ENCODE data around the gene SETD6. TPM values are rescaled to one million over a fixed set of nuclear protein-coding genes. Genes with fewer than 3 reads are reported as not detected.
"Not testable (repeated sequence)": the region's sequence is repeated elsewhere in the genome, so short reads cannot be mapped to it uniquely, and the experiment has no call there.

Gene SETD6
- total and polyA plus RNA-seq, 5 donors: 8.5 to 12.4 (median 9.9) TPM

DNA sequence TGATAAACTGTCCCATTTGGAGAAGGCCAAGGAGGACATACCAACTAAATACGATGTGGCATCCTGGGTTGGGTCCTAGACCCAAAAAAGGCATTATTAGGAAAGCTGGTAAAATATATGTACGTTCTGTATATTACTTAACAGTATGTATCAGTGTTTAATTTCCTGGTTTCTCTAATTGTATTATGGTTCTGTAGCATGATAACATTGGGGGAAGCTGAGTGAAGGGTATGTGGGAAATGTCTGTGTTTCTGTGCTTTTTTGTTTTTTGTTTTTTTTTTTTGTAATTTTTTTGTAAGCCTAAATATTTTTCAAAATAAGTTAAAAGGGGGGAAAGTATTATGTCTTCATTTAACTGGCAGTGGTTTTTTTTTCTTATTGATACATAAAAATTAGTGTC, 36.9 kb upstream of the SETD6 start:
- intact Hi-C loops (cut with DNase I): no loop called here
- H3K9me3 ChIP-seq (ENCODE audit: control insufficient read depth, low read length): no peaks in the 10 kb centered on the region
- H3K4me3 ChIP-seq (ENCODE audit: low read length): no peak overlapping the region
- no peaks in the 10 kb centered on the region for H3K27me3 ChIP-seq (ENCODE audit: control insufficient read depth, insufficient read depth)
- ATAC-seq (no peak), DNase-seq (no peak)
- H3K27ac ChIP-seq (ENCODE audit: low read length): no peak overlapping the region
- peaks cover 5% of the 10 kb centered on the region for H3K4me1 ChIP-seq (ENCODE audit: control insufficient read depth, insufficient read depth, low read length)
- WGBS: 96% methylated on average over 2 of the region's 2 CpGs

DNA sequence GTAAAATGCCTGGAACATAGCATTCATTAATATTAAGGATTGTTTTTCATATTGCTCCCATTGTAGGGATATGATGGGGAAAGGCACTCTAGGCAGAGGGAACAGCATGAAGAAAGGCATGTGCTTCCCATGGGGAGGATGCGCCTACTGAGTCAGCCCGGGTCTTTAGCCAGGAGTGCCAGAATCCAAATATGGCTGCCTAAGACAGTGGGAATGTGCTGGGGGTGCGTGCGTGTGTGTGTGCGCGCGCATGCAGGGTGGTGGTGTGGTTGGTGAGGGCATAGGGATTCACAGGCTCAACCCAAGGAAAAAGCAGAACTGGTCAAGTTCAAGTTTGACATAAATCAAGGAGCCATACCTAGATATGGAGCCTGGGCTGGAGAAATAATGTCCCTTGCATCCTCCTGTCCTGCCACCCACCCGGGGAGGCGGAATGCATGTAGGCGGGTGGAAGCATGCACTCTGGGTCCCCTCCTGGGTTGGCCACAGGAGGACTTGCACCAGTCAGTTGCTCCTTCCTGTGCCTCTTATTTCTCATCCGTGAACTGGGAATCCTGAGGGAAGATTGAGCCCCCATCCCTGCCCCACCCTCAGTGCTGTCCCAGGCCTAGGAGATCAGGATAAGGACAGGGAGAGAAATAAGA, 34.0 kb upstream of the SETD6 start:
- DNase-seq: no peak
- Histone ChIP-seq H3K4me1 (ENCODE audit: control insufficient read depth, insufficient read depth, low read length) (peaks cover 3% of the 10 kb centered on the region), H3K9me3 (ENCODE audit: control insufficient read depth, low read length) (no peaks in the 10 kb centered on the region), H3K4me3 (ENCODE audit: low read length) (no peak overlapping the region), H3K27ac (ENCODE audit: low read length) (no peak overlapping the region), H3K27me3 (ENCODE audit: control insufficient read depth, insufficient read depth) (no peaks in the 10 kb centered on the region)
- ATAC-seq: no peak
- WGBS: 94% methylated on average over 11 of the region's 11 CpGs
- intact Hi-C loops (cut with DNase I): no loop called here

DNA sequence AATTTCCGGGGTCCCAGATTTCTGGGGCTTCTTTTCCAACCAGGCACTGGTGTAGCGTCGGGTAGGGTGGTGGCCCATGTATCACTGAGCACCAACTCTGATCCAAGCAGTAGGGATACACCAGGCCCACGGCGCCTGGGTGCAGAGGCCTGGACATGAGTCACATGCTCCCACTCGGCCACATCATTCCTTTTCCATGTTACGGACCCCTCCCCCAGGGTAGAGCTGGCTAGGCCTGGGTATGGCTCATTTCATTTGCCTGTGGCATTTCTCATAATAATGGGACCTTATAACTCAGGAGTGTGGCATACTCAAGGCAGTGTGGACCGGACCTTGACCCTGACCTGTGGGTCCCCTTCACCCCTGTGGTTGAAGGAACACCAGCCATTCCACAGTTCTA, 33.4 kb upstream of the SETD6 start:
- intact Hi-C loops (cut with DNase I): no loop called here
- Histone ChIP-seq H3K27ac (ENCODE audit: low read length) (no peak overlapping the region), H3K4me3 (ENCODE audit: low read length) (no peak overlapping the region), H3K9me3 (ENCODE audit: control insufficient read depth, low read length) (no peaks in the 10 kb centered on the region), H3K4me1 (ENCODE audit: control insufficient read depth, insufficient read depth, low read length) (peaks cover 3% of the 10 kb centered on the region), H3K27me3 (ENCODE audit: control insufficient read depth, insufficient read depth) (no peaks in the 10 kb centered on the region)
- WGBS: 70% methylated on average over 8 of the region's 8 CpGs
- DNase-seq: no peak
- peak; percentile 24 to 31 for ATAC-seq

DNA sequence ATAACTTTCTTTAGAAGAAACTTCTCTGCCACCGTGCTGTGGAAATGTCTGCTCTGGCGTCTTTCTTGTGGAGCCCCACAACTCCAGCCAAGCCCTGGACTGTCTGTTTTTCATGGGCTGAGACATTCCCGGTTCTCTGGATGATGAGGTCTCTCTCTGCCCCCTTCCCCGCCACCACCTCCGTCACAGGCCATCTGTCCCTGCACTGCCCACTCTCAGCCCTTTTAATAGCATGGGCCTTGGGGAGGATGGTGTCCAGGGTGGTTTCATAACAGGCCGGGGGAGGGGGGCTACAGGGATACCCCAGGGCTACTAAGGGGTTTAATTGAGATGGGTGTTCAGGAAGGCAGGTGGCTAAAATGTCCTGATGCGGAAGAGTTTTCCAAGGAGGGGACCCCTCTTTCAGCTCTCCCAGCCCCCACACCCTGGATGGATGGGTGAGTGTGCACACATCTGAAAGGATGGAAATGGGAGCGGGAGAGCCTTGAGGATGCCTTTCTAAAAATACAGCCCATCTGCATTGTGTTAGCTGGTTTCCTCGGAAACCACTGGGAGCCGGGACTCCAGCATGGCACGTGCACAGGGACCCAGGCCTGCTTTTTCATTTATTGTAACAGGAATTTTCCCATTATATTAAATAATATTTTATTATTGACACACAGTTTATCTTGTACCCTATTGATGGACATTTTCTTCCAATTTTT, 30.0 kb upstream of the SETD6 start:
- intact Hi-C loops (cut with DNase I): loop anchor here in 1 of 4 donors (5.0 kb wide), 1 partner anchor 148 kb away; no protein-coding TSS in a partner anchor
- 50% methylated on average over 11 of the region's 11 CpGs for WGBS
- peak overlapping the region; percentile 25 for H3K27ac ChIP-seq (ENCODE audit: low read length)
- no peak overlapping the region for H3K4me3 ChIP-seq (ENCODE audit: low read length)
- DNase-seq (no peak), ATAC-seq (no peak)
- no peaks in the 10 kb centered on the region for H3K9me3 ChIP-seq (ENCODE audit: control insufficient read depth, low read length)
- peaks cover 3% of the 10 kb centered on the region for H3K4me1 ChIP-seq (ENCODE audit: control insufficient read depth, insufficient read depth, low read length)
- H3K27me3 ChIP-seq (ENCODE audit: control insufficient read depth, insufficient read depth): no peaks in the 10 kb centered on the region

DNA sequence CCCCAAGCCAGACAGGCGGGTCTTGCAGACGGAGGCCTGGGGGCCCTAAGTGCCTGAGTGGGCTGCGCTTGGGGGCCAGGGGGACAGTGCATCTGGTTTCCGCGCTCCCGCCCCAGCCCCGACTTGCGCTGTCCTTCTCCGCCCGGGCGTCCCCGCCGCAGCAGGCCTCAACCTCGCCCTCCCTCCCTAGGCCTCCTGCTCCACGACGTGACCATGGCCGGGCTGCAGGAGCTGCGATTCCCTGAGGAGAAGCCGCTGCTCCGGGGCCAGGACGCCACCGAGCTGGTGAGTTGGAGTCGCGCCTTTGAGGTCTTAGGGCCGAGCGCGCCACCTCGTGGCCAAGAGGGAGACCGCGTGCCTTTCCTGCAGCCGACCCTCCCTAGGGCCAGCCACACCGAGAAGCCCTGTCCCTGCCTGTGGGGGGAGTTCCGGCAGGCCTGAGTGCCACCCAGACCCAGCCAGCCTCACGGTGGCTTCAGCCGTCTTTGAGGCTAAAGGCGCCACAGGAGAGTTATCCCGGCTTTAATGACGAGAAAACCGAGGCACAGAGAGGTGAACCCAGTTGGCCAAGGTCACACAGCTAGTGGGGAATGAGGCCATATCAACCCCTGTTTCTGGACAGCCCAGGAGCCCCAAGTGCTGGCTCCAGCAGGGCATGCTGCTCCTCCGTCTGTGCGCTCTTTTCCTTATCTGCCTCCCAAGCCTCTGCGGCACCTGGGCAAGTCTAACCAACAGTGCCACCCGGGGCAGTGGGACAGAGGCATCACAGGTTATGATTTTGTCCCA, 27.6 kb upstream of the SETD6 start:
- Histone ChIP-seq H3K4me1 (ENCODE audit: control insufficient read depth, insufficient read depth, low read length) (peaks cover 3% of the 10 kb centered on the region), H3K9me3 (ENCODE audit: control insufficient read depth, low read length) (no peaks in the 10 kb centered on the region), H3K4me3 (ENCODE audit: low read length) (no peak overlapping the region), H3K27me3 (ENCODE audit: control insufficient read depth, insufficient read depth) (no peaks in the 10 kb centered on the region), H3K27ac (ENCODE audit: low read length) (no peak overlapping the region)
- intact Hi-C loops (cut with DNase I): loop anchor here (2.0 to 5.0 kb wide), 2 partner anchors 150 to 151 kb away; no protein-coding TSS in a partner anchor
- 16% methylated on average over 43 of the region's 43 CpGs for WGBS
- ATAC-seq (peak; percentile 78 to 88), DNase-seq (peak; percentile 89 to 95 (median 94))

DNA sequence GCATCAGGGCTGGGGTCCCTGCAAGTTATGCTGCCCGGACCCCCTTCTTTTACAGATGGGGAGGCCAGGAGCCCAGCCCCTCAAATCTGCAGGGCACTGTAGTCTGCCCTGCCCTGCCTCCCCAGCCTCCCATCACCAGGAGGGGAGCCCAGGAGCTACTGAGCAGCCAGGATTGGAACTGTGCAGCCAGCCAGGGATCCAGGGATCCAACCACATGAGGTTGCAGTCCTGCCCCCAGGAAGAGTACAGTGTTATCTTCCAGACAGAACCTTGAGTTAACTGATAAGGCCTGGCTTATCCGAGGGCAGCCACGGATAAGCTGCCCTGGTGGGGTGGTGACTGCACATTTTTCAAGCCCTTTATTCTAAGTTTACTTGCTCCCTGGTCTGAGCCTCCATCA, 26.8 kb upstream of the SETD6 start:
- H3K27me3 ChIP-seq (ENCODE audit: control insufficient read depth, insufficient read depth): no peaks in the 10 kb centered on the region
- H3K27ac ChIP-seq (ENCODE audit: low read length): no peak overlapping the region
- intact Hi-C loops (cut with DNase I): loop anchor here in 1 of 4 donors (5.0 kb wide), 1 partner anchor 151 kb away; no protein-coding TSS in a partner anchor
- ATAC-seq (peak in 1 of 2 donors; percentile 17), DNase-seq (no peak)
- WGBS: 55% methylated on average over 3 of the region's 3 CpGs
- H3K4me3 ChIP-seq (ENCODE audit: low read length): no peak overlapping the region
- H3K9me3 ChIP-seq (ENCODE audit: control insufficient read depth, low read length): no peaks in the 10 kb centered on the region
- H3K4me1 ChIP-seq (ENCODE audit: control insufficient read depth, insufficient read depth, low read length): peaks cover 3% of the 10 kb centered on the region

DNA sequence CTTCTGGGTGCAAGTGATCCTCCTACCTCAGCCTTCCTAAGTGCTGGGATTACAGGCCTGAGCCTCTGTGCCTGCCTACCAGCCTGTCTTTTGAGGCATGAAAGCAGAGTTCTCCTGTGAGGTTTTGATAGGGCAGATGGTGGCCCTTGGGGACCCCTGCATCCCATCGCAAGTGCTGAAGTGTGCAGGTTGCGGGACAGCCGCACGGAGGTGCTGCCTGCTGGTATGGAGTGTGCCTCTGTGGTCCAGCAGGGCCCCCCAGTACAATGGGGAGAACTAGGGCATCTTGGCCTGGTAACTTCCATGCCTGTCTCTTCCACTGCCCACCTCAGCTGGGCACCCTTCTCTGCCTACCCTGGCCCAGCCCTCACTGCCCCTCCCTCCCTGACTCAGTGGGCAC, 25.3 kb upstream of the SETD6 start:
- H3K4me3 ChIP-seq (ENCODE audit: low read length): no peak overlapping the region
- no peaks in the 10 kb centered on the region for H3K27me3 ChIP-seq (ENCODE audit: control insufficient read depth, insufficient read depth)
- H3K27ac ChIP-seq (ENCODE audit: low read length): no peak overlapping the region
- peaks cover 3% of the 10 kb centered on the region for H3K4me1 ChIP-seq (ENCODE audit: control insufficient read depth, insufficient read depth, low read length)
- intact Hi-C loops (cut with DNase I): no loop called here
- H3K9me3 ChIP-seq (ENCODE audit: control insufficient read depth, low read length): no peaks in the 10 kb centered on the region
- DNase-seq: no peak
- ATAC-seq: no peak
- WGBS: 98% methylated on average over 4 of the region's 4 CpGs

DNA sequence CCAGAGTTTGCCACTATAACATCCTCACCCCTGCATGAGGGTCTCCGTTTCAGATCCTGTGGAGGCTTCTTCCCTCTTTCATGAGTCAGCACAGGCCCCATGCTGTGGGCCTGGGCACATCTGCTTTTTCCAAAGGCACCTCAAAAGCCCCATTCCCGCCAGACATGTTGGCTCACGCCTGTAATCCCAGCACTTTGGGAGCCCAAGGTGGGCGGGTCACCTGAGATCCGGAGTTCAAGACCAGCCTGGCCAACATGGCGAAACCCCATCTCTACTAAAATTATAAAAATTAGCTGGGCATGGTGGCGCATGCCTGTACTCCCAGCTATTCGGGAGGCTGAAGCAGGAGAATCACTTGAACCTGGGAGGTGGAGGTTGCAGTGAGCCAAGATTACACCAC, 24.8 kb upstream of the SETD6 start:
- 93% methylated on average over 8 of the region's 8 CpGs for WGBS
- ATAC-seq; intact Hi-C loops (cut with DNase I); DNase-seq; H3K27ac ChIP-seq (ENCODE audit: low read length); H3K27me3 ChIP-seq (ENCODE audit: control insufficient read depth, insufficient read depth); H3K4me3 ChIP-seq (ENCODE audit: low read length); H3K9me3 ChIP-seq (ENCODE audit: control insufficient read depth, low read length); H3K4me1 ChIP-seq (ENCODE audit: control insufficient read depth, insufficient read depth, low read length): not testable (repeated sequence)

DNA sequence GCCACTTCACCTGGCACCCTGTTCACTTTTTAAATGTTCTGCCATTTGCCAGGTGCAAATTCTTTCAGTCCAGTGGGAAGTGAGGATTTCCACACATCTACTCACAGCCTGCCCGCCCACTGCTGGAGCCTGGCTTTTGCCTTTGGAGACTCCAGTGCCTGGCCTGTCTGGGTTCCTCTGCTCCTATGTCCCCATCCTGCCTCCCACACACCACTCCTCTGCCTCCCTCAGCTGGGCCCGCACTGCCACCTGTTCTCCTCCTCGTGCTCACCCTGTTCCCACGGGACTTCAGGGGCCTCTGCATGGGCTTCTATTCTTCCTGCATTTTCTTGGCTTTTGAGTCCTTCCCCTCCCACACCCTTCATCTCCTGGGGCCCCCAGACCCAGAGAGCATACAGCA, 23.3 kb upstream of the SETD6 start:
- no peaks in the 10 kb centered on the region for H3K4me1 ChIP-seq (ENCODE audit: control insufficient read depth, insufficient read depth, low read length)
- no peaks in the 10 kb centered on the region for H3K27me3 ChIP-seq (ENCODE audit: control insufficient read depth, insufficient read depth)
- ATAC-seq (no peak), DNase-seq (no peak)
- intact Hi-C loops (cut with DNase I): no loop called here
- H3K27ac ChIP-seq (ENCODE audit: low read length): no peak overlapping the region
- H3K9me3 ChIP-seq (ENCODE audit: control insufficient read depth, low read length): no peaks in the 10 kb centered on the region
- 62% methylated on average over 4 of the region's 4 CpGs for WGBS
- H3K4me3 ChIP-seq (ENCODE audit: low read length): no peak overlapping the region

DNA sequence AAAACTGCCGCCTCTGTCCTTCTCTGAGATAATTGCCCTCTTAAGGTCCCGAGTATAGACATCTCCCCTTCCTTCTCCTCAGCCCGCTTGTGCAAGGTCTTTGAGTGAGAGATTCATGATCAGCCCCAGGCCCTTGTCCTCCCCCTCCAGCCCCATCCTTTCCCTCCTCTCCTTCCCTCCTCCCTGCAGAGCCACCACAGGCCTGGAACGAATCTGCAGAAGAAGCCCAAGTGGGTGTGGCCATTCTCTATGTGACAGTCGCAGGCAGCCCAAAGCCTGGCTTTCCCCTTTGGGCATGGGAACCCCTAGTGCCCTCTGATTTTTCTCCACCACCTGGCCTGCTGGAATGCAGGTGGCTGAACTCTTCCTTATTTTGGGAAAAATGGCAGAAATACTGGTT, 22.6 kb upstream of the SETD6 start:
- Histone ChIP-seq H3K27ac (ENCODE audit: low read length) (no peak overlapping the region), H3K9me3 (ENCODE audit: control insufficient read depth, low read length) (no peaks in the 10 kb centered on the region), H3K27me3 (ENCODE audit: control insufficient read depth, insufficient read depth) (no peaks in the 10 kb centered on the region), H3K4me3 (ENCODE audit: low read length) (no peak overlapping the region), H3K4me1 (ENCODE audit: control insufficient read depth, insufficient read depth, low read length) (no peaks in the 10 kb centered on the region)
- DNase-seq (no peak), ATAC-seq (no peak)
- WGBS: 49% methylated on average over 5 of the region's 5 CpGs
- intact Hi-C loops (cut with DNase I): no loop called here
